NCI-H2107 treated with DMSO at 0.1 percent for 48 hours (cell line): ENCODE measurements around the gene BHLHA9.
"Not testable (repeated sequence)": the region's sequence is repeated elsewhere in the genome, so short reads cannot be mapped to it uniquely, and the experiment has no call there.

ENCODE experiments used
- DNase-seq: peaks from one replicate; lab custom pipeline; 2025; ENCODE audit not compliant: unreplicated experiment; lab: John Stamatoyannopoulos, UW

BHLHA9 gene

GRCh38 chr17:1300371-1300905 lies 30.2 kb downstream of the BHLHA9 start:
- no peak for DNase-seq

DNA sequence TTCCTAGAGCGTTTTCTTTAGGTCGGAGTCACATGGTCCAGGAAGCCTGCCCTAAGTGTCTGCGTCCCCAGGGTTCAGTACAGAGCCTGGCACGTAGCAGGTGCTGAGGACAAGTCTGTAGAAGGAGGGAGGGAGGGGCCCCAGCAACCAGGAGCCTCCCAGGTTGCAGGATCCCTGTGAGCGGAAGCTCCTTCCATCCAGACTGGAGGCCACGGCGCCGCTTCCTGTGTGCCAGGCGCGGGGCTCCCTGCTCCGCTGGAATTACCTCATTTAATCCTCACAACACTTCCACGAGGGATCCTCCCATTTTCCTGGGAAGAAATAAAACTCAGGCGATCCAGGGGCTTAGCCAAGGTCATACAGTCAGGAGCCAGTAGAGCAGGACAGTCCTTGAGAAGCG lies 31.3 kb downstream of the BHLHA9 start:
- no peak for DNase-seq

DNA sequence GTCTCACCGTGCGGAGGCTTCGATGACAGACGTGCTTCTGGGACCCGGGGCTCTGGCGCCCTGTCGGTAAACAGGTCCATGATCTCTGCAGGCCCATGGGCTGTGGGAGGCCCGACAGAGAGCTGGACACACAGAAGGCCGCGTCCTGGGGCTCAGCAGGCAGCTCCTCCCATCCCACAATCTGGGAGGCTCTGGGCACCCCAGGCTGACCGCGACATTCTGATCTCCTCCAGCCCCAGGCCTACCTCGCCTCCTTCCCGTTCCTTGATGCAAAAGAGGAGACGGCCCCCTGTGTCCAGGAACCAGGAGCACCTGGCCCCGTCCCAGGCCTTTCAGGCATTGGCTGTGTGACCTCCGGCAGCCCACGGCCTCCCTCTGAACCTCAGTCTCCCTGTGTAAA lies 32.5 kb downstream of the BHLHA9 start:
- no peak for DNase-seq

DNA sequence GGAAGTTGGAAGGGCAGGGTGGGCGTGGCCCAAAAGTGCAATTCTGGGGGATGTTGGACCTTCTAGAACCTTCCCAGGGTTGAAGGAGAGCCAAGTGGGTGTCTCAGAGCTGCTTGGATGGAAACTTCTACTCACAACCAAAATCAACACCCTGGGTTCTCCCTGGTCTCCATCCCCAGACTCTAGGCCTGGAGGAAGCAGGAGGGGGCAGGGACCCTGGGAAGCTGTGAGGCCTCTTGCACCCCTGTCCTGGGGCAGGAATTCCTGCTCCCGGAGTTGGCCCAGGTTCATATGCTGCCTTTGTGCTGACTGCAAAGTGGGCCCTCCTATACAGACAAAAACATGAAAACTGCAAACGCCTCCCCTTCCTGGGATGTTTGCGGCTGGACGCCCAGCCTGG lies 34.3 kb downstream of the BHLHA9 start:
- no peak for DNase-seq

DNA sequence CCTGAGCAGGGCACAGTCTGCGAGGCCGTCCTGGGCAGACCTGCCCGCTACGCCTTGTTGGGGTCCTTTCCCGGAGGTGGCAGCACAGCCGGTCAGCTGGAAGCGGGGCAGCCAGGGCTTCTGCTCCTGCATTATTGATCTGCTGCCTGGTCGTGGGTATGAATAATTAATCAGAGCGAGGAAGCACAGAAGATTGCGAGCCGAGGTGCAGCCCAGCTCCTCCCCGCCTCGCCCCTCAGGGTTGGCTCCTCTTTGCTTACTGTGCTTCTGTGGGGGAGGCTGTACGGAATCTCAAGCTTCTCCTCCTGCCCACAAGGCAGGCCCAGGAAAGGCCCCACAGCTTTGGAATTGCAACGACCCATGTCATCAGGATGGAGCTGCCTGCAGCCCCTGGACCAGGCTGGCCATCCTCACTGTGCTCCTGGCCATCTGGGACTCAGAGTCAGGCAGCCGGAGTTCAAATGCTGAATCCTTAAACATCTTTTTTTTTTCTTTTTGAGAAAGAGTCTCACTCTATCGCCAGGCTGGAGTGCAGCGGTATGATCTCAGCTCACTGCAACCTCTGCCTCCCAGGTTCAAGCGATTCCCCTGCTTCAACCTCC lies 34.8 kb downstream of the BHLHA9 start:
- no peak for DNase-seq

DNA sequence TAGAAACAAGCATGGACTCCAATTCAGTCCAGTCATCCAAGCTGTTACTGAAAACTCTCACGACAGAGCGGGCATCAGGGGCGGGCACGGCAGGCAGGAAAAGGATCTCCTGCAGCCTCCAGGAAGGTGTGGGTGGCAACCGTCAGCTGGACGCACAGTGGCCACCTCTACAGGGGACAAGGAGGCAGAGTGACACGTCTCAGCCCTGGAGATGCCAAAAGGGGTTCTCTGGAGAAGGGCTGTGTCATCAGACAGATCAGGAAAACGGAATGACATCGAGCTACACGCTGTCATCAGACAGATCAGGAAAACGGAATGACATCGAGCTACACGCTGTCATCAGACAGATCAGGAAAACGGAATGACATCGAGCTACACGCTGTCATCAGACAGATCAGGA lies 37.6 kb downstream of the BHLHA9 start:
- DNase-seq = not testable (repeated sequence)

GRCh38 chr17:1312261-1312870 lies 42.1 kb downstream of the BHLHA9 start:
- DNase-seq = no peak

DNA sequence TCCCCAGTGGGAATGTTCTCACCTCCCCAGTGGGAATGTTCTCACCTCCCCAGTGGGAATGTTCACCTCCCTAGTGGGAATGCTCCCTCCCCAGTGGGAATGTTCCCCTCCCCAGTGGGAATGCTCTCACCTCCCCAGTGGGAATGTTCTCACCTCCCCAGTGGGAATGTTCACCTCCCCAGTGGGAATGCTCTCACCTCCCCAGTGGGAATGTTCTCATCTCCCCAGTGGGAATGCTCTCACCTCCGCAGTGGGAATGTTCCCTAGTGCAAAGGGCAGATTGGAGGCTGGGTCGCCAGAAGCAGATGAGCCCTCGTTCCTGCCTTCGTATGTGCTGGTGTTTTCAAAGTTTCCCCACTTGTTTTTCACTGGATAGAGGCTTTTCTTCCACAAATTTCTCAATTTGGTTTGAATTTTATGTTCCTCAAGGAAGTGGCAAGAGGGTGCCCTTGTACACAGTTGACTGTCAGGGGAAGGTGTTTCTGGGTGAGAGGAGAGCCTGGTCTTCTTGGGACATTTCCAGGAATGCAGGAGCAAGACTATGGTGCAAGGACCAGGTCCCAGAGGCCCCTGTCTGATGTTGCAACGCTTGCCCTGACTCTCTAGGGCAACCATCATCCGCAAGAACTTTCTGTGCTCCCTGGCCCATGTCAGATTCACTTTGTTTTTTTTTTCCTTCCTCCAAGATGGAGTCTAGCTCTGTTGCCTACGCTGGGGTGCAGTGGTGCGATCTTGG lies 43.2 kb downstream of the BHLHA9 start:
- no peak for DNase-seq

DNA sequence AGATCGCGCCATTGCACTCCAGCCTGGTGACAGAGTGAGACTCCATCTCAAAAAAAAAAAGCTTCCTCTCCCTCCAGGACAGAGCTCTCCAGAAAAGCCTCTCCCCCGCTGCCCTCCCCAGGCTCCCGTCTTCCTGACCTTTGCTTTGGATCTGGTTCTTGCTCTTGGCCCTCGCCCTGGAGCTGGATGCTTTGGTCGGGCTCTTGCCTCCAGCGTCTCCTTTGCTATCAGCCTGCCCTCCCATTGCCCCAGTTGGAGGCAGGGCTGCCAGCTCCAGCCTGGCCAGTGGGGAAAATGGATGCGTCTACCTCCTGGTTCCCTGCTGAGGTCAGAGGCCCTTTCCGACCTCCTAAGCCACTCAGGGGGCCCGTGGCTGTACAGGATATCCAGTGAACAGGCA lies 45.2 kb downstream of the BHLHA9 start:
- DNase-seq = no peak

GRCh38 chr17:1315891-1316403 lies 45.7 kb downstream of the BHLHA9 start:
- DNase-seq = peak; percentile 82
